Measurements from ENCODE around the gene TEKT2. TPM values are rescaled to one million over a fixed set of nuclear protein-coding genes. Genes with fewer than 3 reads are reported as not detected.

TEKT2 gene
- total RNA-seq, 4 donors from 2014 or later = 0.57 TPM; not detected in 3

DNA sequence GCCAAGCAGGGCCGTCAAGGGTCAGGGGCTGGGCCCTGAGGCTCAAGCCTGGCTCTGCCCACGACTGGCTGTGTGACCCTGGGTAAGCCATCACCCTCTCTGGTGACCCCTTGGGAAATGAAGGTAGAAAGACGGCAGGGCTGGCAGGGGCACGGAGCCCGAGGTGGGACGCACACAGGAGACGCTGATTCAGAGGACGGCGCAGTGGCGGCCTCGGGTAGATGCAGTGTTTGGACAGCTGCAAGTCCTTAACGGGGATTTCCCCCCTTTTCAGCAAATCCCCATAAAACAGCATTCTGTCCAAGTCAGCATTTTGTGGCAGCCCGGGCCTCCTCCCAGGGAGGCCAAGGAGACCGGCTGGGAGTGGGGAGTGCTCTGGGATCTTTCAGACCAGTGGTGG is 24.4 kb downstream of the TEKT2 start:
- TF ChIP-seq, protein P1, sequence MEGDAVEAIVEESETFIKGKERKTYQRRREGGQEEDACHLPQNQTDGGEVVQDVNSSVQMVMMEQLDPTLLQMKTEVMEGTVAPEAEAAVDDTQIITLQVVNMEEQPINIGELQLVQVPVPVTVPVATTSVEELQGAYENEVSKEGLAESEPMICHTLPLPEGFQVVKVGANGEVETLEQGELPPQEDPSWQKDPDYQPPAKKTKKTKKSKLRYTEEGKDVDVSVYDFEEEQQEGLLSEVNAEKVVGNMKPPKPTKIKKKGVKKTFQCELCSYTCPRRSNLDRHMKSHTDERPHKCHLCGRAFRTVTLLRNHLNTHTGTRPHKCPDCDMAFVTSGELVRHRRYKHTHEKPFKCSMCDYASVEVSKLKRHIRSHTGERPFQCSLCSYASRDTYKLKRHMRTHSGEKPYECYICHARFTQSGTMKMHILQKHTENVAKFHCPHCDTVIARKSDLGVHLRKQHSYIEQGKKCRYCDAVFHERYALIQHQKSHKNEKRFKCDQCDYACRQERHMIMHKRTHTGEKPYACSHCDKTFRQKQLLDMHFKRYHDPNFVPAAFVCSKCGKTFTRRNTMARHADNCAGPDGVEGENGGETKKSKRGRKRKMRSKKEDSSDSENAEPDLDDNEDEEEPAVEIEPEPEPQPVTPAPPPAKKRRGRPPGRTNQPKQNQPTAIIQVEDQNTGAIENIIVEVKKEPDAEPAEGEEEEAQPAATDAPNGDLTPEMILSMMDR (IDR thresholded peaks at IDR 0.05; ENCODE audit: low read depth) = no peak

DNA sequence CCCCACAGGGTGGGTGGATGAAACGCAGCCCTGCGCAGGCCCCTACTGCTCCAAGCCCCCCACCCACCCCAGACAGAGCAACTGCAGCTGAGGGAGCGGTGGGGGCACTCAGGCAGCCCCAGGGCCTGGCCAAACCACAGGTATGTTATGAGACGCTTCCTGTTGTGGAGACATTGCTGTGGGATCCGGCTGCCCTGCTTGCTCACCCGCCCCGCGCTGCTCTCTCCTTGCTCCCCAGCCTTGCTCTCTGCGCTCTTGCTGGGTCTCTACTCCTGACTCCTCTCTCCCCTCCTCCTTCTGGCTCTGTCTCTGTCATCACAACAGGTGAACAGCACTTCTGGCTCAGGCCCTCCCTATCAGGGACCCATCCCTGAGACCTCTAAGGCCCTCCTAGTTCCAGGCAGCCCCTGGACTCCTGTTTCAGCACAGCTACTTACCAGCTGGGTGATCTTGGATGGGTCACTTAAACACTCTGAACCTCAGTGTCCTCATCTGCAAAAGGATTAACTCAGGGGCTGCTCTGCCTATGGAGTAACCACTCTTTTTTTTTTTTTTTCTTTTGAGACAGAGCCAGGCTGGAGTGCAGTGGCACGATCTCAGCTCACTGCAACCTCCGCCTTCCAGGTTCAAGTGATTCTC is 25.3 kb downstream of the TEKT2 start:
- TF ChIP-seq, protein P1 (IDR thresholded peaks at IDR 0.05; ENCODE audit: low read depth) = no peak

DNA sequence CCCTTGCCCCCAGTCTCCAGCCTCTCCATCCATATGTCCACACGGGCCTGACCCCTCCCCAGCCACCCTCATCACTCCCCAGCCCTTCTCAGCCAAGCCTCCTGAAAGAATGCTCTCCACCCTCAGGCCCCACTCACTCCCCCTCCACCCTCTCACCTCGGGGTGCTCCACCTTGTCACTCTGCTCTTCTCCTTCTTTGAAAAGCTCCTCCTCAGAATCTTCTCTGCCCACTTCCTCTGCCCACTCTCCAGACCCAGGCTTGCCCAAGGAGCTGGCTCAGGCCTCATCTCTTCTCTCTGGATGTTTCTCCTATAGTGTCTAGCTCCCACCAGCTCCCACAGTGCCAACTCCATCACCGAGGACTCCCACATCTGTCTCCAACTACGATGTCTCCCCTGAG is 27.3 kb downstream of the TEKT2 start:
- TF ChIP-seq, protein P1 (IDR thresholded peaks at IDR 0.05; ENCODE audit: low read depth) = no peak

DNA sequence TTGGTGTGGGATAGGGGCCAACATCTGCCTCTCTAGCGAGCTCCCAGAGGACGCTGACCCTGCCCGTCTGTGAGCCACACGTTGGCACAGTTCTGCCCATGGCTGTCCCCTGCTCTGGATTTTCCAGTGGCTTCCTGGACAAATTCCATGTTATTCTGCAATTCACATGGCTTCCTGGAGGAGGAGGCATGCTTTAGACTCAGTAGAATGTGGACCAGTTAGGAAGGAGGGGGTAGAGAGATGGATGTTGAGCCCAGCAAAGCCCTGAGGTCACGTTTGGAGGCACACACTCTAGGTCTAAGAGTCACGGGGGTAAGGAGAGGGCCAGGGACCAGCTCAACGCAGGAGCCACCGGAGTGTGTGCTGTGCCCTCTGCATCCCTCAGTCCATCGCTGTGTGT is 28.9 kb downstream of the TEKT2 start:
- TF ChIP-seq, protein P1 (IDR thresholded peaks at IDR 0.05; ENCODE audit: low read depth) = no peak

DNA sequence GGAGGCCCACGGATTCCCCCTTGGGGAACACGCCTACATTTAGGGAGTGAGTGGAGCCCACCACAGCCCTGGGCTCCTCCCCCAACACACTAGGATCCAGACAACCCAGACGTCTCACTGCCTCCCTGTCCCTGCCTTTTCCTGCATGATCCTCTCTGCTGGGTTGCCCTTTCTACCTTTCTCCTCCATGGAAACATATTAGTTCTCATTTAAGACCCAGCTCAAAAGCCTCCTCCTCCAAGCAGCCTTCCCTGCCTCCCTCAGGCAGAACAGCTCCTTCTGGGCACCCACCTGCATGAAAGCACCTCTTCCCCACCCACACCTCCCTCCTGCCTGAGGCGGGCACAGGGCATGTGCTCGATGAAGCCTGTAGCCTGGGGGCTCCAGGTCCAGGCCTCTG is 30.5 kb downstream of the TEKT2 start:
- TF ChIP-seq, protein P1 (IDR thresholded peaks at IDR 0.05; ENCODE audit: low read depth) = no peak

DNA sequence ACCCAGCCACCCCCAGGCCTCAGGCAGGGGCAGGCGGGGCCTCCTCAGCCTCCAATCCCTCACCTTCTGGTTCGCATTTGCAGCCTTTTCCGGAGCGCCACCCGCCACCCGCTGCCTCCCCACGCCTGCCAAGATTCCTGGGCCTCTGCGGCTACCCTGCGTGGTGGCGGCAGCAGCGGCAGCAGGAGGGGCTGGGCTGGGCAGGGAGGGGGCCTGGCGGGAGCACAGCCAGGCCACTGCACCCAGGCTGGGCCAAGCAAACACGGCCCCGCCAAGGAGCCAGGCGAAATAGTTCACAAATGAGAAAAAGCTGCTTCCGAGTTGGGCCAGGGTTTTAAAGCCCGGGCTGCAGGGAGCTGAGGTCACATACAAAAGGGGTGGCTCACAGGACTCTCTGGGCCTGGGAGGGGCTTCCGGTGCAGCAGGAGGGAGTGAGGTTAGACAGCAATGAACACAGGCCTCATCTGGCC is 31.3 kb downstream of the TEKT2 start:
- TF ChIP-seq, protein P1 (IDR thresholded peaks at IDR 0.05; ENCODE audit: low read depth) = no peak

DNA sequence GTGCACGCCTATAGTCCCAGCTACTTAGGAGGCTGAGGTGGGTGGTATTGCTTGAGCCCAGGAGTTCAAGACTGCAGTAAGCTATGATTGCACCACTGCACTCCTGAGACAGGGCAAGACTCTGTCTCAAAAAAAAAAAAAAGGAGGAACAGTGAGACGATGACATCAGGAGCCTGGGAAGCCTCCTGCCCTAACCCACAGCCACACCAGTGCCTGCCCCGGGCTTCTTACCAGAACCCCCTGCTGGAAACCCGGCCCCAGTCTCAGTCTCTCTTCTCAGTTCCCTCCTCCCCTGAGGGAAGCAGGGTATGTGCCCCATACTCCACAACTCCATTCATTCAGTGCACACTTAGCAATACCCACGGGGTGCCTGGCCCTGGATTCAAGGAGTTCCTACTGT is 32.0 kb downstream of the TEKT2 start:
- TF ChIP-seq, protein P1 (IDR thresholded peaks at IDR 0.05; ENCODE audit: low read depth) = no peak

All from subcutaneous adipose tissue (tissue), 4 donors.